Vagina (tissue), 2 donors: ENCODE data around the gene CBX2.

Experiments
- CTCF ChIP-seq, 3 experiments: fragments of 450-650 bp in 2 of 3; fragments of 200-600 bp in 1 of 3; sonication (generic) in 1 of 3; IDR thresholded peaks; one replicate each; pipeline ENCODE4 v1.5.1; 2017 to 2019; ENCODE audit warnings: antibody characterized with exemption in 3 of 3, mild to moderate bottlenecking in 2 of 3, moderate library complexity in 2 of 3
- POLR2A ChIP-seq, 2 donors: fragments of 450-650 bp; IDR thresholded peaks; one replicate each; pipeline ENCODE4 v1.6.1; 2017; ENCODE audit warnings: antibody characterized with exemption in 2 of 2, mild to moderate bottlenecking in 2 of 2, moderate library complexity in 2 of 2

- no peak for TF ChIP-seq CTCF (IDR thresholded peaks at IDR 0.05)
- TF ChIP-seq POLR2A (IDR thresholded peaks at IDR 0.05), result no peak
Measured at GRCh38 chr17:79836510-79836971, 58.6 kb downstream of the CBX2 start.
